ENCODE data around the gene C12orf50. TPM values are rescaled to one million over a fixed set of nuclear protein-coding genes. Genes with fewer than 3 reads are reported as not detected.

C12orf50 gene
- total RNA-seq (2022; extraction: Qiagen RNA extraction; ENCODE audit: low read depth): 0.07 to 0.10 TPM (median 0.08 TPM) in 4 of 5 replicates, not detected in the other

GRCh38 chr12:88029093-88029665, at the start of gene C12orf50:
C12orf50 (minus strand) TSS chr12:88029401; CDS start chr12:88026962, 2,439 bp downstream.

Other genes starting within 250 kb of the C12orf50 start
- 5.9 to 9.2 TPM (median 8.1 TPM) in 5 replicates for gene CEP290, start 112.7 kb upstream of the C12orf50 start, total RNA-seq (2022; extraction: Qiagen RNA extraction; ENCODE audit: low read depth)
- gene TMTC3, start 112.9 kb upstream of the C12orf50 start, total RNA-seq (2022; extraction: Qiagen RNA extraction; ENCODE audit: low read depth): 9.9 to 18.6 TPM (median 15.0 TPM) in 5 replicates